Suprapubic skin (tissue), 3 donors: Measurements from ENCODE around the gene BSG.

Source experiments
- CTCF ChIP-seq, 2 donors: fragments of 200-600 bp in 1 of 2; fragments of 450-650 bp in 1 of 2; sonication (generic) in 1 of 2; IDR thresholded peaks; one replicate each; pipeline ENCODE4 v1.5.1; 2016 to 2019; ENCODE audit warnings: antibody characterized with exemption in 2 of 2, mild to moderate bottlenecking in 1 of 2, moderate library complexity in 1 of 2
- EP300 ChIP-seq: sonication (generic); formaldehyde crosslinking; IDR thresholded peaks from one replicate; pipeline ENCODE4 v1.6.1; 2017; ENCODE audit warnings: antibody characterized with exemption
- POLR2A ChIP-seq, 2 donors: fragments of 450-650 bp; IDR thresholded peaks; one replicate each; pipeline ENCODE4 v1.6.1; 2017; ENCODE audit warnings: antibody characterized with exemption in 2 of 2, mild to moderate bottlenecking in 2 of 2, moderate library complexity in 2 of 2

GRCh38 chr19:576768-577438, 4.5 kb downstream of the BSG start:
- TF ChIP-seq POLR2A (IDR thresholded peaks at IDR 0.05) = no peak
- TF ChIP-seq CTCF (IDR thresholded peaks at IDR 0.05) = no peak
- no peak for TF ChIP-seq EP300
